ENCODE data around the gene C1QL4.

The C1QL4 gene

GRCh38 chr12:49347311-49348193 is 10.6 kb upstream of the C1QL4 start:
- DNase-seq (ENCODE audit: low spot score) = peak; percentile 73

GRCh38 chr12:49346659-49347310 is 9.8 kb upstream of the C1QL4 start, which contains the start of gene DNAJC22:
TSS of gene DNAJC22 (plus strand) at chr12:49346888. CDS start at chr12:49348873, 1,985 bp downstream.
- DNase-seq (ENCODE audit: low spot score) = no peak

GRCh38 chr12:49345825-49346658 is 9.1 kb upstream of the C1QL4 start:
- no peak for DNase-seq (ENCODE audit: low spot score)

- DNase-seq (ENCODE audit: low spot score) = no peak
Observed at GRCh38 chr12:49345051-49345824, 8.2 kb upstream of the C1QL4 start.

GRCh38 chr12:49344486-49345050 is 7.6 kb upstream of the C1QL4 start:
- no peak for DNase-seq (ENCODE audit: low spot score)

- DNase-seq (ENCODE audit: low spot score) = no peak
Observed at GRCh38 chr12:49342914-49343731, 6.1 kb upstream of the C1QL4 start.

- DNase-seq (ENCODE audit: low spot score) = peak; percentile 89
Observed at GRCh38 chr12:49342066-49342913, 5.3 kb upstream of the C1QL4 start.

GRCh38 chr12:49341777-49342065 is 4.7 kb upstream of the C1QL4 start:
- DNase-seq (ENCODE audit: low spot score) = no peak

- no peak for DNase-seq (ENCODE audit: low spot score)
Observed at GRCh38 chr12:49340971-49341776, 4.2 kb upstream of the C1QL4 start.

- no peak for DNase-seq (ENCODE audit: low spot score)
Observed at GRCh38 chr12:49340095-49340870, 3.3 kb upstream of the C1QL4 start.

GRCh38 chr12:49339464-49339861 is 2.5 kb upstream of the C1QL4 start:
- DNase-seq (ENCODE audit: low spot score) = no peak

- DNase-seq (ENCODE audit: low spot score) = no peak
Observed at GRCh38 chr12:49338830-49339463, 2.0 kb upstream of the C1QL4 start.

GRCh38 chr12:49335955-49336644 is 888 bp downstream of the C1QL4 start:
- no peak for DNase-seq (ENCODE audit: low spot score)

- DNase-seq (ENCODE audit: low spot score) = no peak
Observed at GRCh38 chr12:49335118-49335954, 1.7 kb downstream of the C1QL4 start.

- DNase-seq (ENCODE audit: low spot score) = no peak
Observed at GRCh38 chr12:49334681-49335080, 2.3 kb downstream of the C1QL4 start.

GRCh38 chr12:49334226-49334625 is 2.8 kb downstream of the C1QL4 start:
- no peak for DNase-seq (ENCODE audit: low spot score)

All from activated CD4-positive, alpha-beta T cell treated with anti-CD3 and anti-CD28 coated beads, Interleukin-2, Interleukin-4, amounts not matched to agents 100 ng/mL and 50 ng/mL, durations not matched to agents 16 hours and 8 hours (primary cell).